Activated CD4-positive, CD25-positive, alpha-beta regulatory T cell treated with anti-CD3 and anti-CD28 coated beads, Interleukin-2, amount 50 U/mL, for 24 hours (primary cell): Measurements from ENCODE around the gene ANKEF1.

Source experiments
- ATAC-seq, 2 donors: fragments of 150-1000 bp; cut with Tn5 transposase; one replicate each; pipeline ENCODE4 v1.10.0; 2021; ENCODE audit warnings: mild to moderate bottlenecking in 1 of 2, moderate library complexity in 1 of 2

ANKEF1 gene

DNA sequence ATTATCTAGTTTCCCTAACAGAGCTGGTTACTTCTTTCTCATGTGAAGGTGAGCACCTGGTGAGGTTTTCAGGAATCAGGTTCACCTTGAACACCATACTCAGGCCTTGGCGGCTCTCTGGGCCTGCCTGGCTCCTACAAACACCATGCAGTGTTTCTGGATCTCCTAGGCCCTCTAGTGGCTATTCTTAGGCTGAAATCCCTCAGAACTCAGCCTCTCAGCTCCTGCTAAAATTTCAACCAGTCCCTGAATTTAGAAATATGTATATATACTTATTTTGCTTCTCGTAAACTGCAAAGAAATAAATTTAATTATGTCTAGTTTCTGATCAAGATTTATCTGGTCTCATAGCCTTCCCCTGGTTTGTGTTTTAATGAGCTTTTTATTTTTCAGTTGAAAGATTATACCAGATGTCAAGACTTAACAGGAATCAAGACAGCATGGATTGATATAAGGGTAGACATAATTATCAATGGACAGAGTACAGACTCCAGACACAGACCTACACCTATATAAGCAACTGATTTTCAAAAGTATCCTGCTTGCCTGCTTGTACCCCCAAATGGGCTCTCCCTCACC, 55.9 kb downstream of the ANKEF1 start:
- ATAC-seq, result no peak

DNA sequence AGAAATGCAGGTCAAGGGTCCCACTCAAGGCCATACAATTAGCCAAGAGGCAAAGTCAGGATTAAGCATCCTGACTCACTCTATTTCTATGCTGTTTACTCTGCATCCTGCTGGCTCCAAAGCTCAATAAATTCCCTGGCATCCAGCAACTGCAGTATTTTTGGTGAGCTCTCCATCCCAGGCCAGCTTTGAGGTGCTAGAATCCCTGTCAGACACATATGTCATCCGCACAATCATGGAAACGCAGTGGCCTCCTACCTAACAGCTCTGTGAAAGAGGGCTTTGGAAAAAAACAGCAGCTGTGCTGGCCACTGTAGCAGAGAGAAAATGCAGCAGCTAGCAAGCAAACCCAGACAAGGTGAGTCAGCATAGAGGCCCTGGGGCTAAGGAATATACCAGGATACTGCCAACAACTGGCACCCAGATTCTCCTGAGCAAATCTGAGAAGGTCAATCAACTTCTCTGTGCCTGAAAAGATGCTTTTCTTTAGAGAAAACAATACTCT, 58.4 kb downstream of the ANKEF1 start:
- no peak for ATAC-seq

DNA sequence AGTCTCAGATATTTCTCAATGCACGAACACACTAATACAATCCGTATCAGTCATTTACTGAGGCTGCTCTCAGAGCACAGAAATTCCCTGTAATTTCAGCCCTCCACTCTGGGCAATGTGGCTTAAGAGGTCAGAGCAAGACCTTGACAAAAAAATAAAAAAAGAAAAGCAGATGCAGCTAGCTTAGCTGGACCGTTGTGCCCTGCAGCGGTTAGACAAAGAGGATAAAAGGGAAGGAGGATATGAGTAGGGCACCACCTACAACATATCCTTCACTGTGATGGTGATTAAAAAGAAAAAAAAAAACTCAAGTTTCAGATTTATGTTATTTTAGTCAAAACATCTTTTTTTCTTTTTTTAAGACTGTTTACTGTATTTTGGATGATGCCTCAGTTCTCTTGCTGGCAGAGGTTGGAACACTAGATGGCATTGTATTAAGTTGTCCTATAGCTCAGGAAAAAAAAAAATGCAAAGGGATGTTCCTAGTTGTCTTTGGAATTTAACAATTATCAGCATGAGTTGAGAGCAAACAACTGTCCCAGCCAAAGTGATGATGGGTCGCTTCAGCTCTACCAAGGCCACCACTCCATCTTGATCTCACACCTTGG, 59.9 kb downstream of the ANKEF1 start:
- no peak for ATAC-seq

DNA sequence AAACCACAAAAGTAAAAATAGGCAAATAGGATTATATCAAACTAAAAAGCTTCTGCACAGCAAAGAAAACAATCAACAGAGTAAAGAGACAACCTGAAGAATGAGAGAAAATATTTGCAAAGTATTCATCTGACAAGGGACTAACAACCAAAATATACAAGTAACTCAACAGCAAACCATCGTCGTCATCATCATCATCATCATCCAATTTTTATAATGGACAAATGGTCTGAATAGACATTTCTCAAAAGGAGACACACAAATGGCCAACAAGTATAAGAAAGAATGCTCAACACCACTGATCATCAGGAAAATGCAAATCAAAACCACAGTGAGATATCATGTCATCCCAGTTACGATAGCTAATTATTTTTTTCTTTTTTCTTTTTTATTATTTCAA, 62.0 kb downstream of the ANKEF1 start:
- ATAC-seq, result no peak

DNA sequence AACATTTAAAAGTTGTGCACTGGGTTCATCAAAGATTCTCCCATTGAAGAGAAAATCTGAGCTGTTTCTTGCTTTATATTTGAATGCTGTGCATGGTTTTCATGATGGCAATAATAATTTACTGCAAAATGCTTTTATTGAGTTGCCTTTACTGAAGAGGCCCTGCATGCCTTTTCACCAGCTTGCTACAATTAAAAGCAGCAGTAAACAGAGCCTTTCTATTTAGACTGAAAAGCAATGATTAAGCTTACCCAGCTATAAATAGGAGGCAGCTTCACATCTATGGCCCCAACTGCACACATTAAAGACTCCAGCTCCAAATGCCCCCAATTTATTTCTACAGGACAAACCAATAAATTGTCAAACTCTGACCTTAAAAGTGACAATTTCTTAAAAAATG, 70.3 kb downstream of the ANKEF1 start:
- no peak for ATAC-seq
